A549 (cell line): Measurements from ENCODE around the gene CARMIL1. TPM values are rescaled to one million over a fixed set of nuclear protein-coding genes. Genes with fewer than 3 reads are reported as not detected.

Experiments used
- ATAC-seq, 2 experiments: fragments of 200-7000 bp in 1 of 2; fragments of >200 bp in 1 of 2; cut with Nextera tagmentation in 1 of 2; cut with Tn5 transposase in 1 of 2; 3 replicates each; pipeline versions ENCODE4 v1.8.0 to v1.9.1; 2018 to 2020; ENCODE audit warnings: mild to moderate bottlenecking in 1 of 2, moderate library complexity in 1 of 2
- CTCF ChIA-PET: fragments of 300-600 bp; sonication (Branson Sonifier 250); formaldehyde crosslinking; extraction: SDS; loops from one replicate; lab custom pipeline; 2021; ENCODE audit warnings: antibody characterized with exemption, inconsistent platforms; lab: Yijun Ruan, JAX
- POLR2A ChIA-PET: fragments of 350-600 bp; formaldehyde crosslinking; extraction: SDS; loops from one replicate; lab custom pipeline; 2021; ENCODE audit warnings: antibody characterized with exemption, inconsistent platforms; lab: Yijun Ruan, JAX
- DNase-seq, 2 experiments: peaks; one replicate each; pipeline versions ENCODE4 v3.0.0 to v3.0.0-alpha.2; 2011 to 2016; ENCODE audit warnings: low read depth in 1 of 2, low spot score in 1 of 2
- FAIRE-seq: peaks from 2 replicates; lab custom pipeline; 2011; peaks lifted over from hg19 to GRCh38; lab: Jason Lieb, UNC
- H3K27ac ChIP-seq, 2 experiments: fragments of >200 bp; sonication (Bioruptor Twin); formaldehyde crosslinking; 3 replicates each; pipeline ENCODE4 v1.5.1; 2016 to 2017
- H3K4me1 ChIP-seq: fragments of >200 bp; sonication (Bioruptor Twin); formaldehyde crosslinking; 3 replicates; pipeline ENCODE4 v1.6.1; 2016
- H3K4me2 ChIP-seq: fragments of >200 bp; sonication (Bioruptor Twin); formaldehyde crosslinking; 3 replicates; pipeline ENCODE4 v1.6.1; 2016
- H3K4me3 ChIP-seq: fragments of >200 bp; sonication (Bioruptor Twin); formaldehyde crosslinking; 3 replicates; pipeline ENCODE4 v1.5.1; 2016
- H3K9me3 ChIP-seq: fragments of >200 bp; sonication (Bioruptor Twin); formaldehyde crosslinking; 3 replicates; pipeline ENCODE4 v1.6.1; 2016
- BCL3 ChIP-seq: fragments of >200 bp; sonication (Bioruptor Twin); formaldehyde crosslinking; IDR thresholded peaks from 3 replicates; pipeline ENCODE4 v1.6.1; 2016
- CTCF ChIP-seq: fragments of >200 bp; sonication (Bioruptor Twin); formaldehyde crosslinking; IDR thresholded peaks from 3 replicates; pipeline ENCODE4 v1.5.1; 2016
- EHMT2 ChIP-seq: fragments of 200-600 bp; sonication (generic); IDR thresholded peaks from 2 replicates; pipeline ENCODE4 v1.6.1; 2016; ENCODE audit warnings: antibody characterized with exemption, low read depth, mild to moderate bottlenecking, moderate library complexity
- EP300 ChIP-seq, 2 experiments: fragments of >200 bp; sonication (Bioruptor Twin); formaldehyde crosslinking; IDR thresholded peaks; 2 replicates in 1 of 2; 3 replicates in 1 of 2; pipeline ENCODE4 v1.6.1; 2016 to 2017
- GATA3 ChIP-seq: IDR thresholded peaks from 2 replicates; pipeline ENCODE4 v1.6.1; 2012; ENCODE audit warnings: borderline replicate concordance
- HDAC2 ChIP-seq: fragments of 200-600 bp; sonication (generic); IDR thresholded peaks from 2 replicates; pipeline ENCODE4 v1.6.1; 2016
- HOXA7 ChIP-seq: fragments of 250-450 bp; sonication (Bioruptor Pico); IDR thresholded peaks from 2 replicates; pipeline ENCODE4 v1.5.0; 2020; ENCODE audit warnings: mild to moderate bottlenecking, moderate library complexity
- HOXB13 ChIP-seq: fragments of 250-450 bp; sonication (Bioruptor Pico); IDR thresholded peaks from 2 replicates; pipeline ENCODE4 v1.5.0; 2020; ENCODE audit warnings: low read depth, mild to moderate bottlenecking, moderate library complexity
- HOXB5 ChIP-seq: fragments of 250-450 bp; sonication (Bioruptor Pico); IDR thresholded peaks from 2 replicates; pipeline ENCODE4 v1.5.0; 2020; ENCODE audit warnings: mild to moderate bottlenecking, moderate library complexity
- JUN ChIP-seq, 2 experiments: fragments of >200 bp; sonication (Bioruptor Twin); formaldehyde crosslinking; IDR thresholded peaks; 2 replicates in 1 of 2; 3 replicates in 1 of 2; pipeline ENCODE4 v1.6.1; 2016 to 2017
- MAFK ChIP-seq: fragments of 450-650 bp; IDR thresholded peaks from 2 replicates; pipeline ENCODE4 v1.6.1; 2014; ENCODE audit not compliant: partially characterized antibody
- MAZ ChIP-seq: fragments of 150-350 bp; IDR thresholded peaks from 2 replicates; pipeline ENCODE4 v1.6.1; 2014; ENCODE audit warnings: antibody characterized with exemption, low read depth, low read length, borderline replicate concordance
- MYC ChIP-seq: IDR thresholded peaks from 2 replicates; pipeline ENCODE4 v1.6.1; 2012; ENCODE audit warnings: mild to moderate bottlenecking, inconsistent platforms, low read length, improper control_type of control experiment, borderline replicate concordance
- NPAS2 ChIP-seq: fragments of 250-450 bp; sonication (Bioruptor Pico); IDR thresholded peaks from 2 replicates; pipeline ENCODE4 v1.8.0; 2022; ENCODE audit warnings: mild to moderate bottlenecking, moderate library complexity, borderline replicate concordance
- PHF8 ChIP-seq: fragments of 200-600 bp; sonication (generic); IDR thresholded peaks from 2 replicates; pipeline ENCODE4 v1.6.1; 2016; ENCODE audit warnings: low read depth, mild to moderate bottlenecking, antibody characterized with exemption, moderate library complexity, borderline replicate concordance
- POLR2AphosphoS2 ChIP-seq: conservative IDR thresholded peaks from 2 replicates; pipeline ENCODE4 v1.6.1; 2012; ENCODE audit warnings: low read length, improper control_type of control experiment, inconsistent platforms
- REST ChIP-seq: fragments of 200-600 bp; sonication (generic); IDR thresholded peaks from 2 replicates; pipeline ENCODE4 v1.6.1; 2016; ENCODE audit warnings: antibody characterized with exemption, mild to moderate bottlenecking, moderate library complexity
- SMC3 ChIP-seq: fragments of >200 bp; sonication (Bioruptor Twin); formaldehyde crosslinking; IDR thresholded peaks from 3 replicates; pipeline ENCODE4 v1.6.1; 2018; ENCODE audit warnings: inconsistent platforms
- TFCP2L1 ChIP-seq: fragments of 250-450 bp; sonication (Bioruptor Pico); IDR thresholded peaks from 2 replicates; pipeline ENCODE4 v1.5.0; 2021; ENCODE audit warnings: mild to moderate bottlenecking
- USF2 ChIP-seq: fragments of 450-650 bp; IDR thresholded peaks from 2 replicates; pipeline ENCODE4 v1.6.1; 2014; ENCODE audit warnings: antibody characterized with exemption
- WGBS: methylation state at CpG from one replicate; pipeline ENCODE4 v1.1.6; 2017; ENCODE audit errors: missing lambda C conversion rate; 5-methylcytosine and 5-hydroxymethylcytosine counted together
- polyA plus RNA-seq, 4 experiments: library from polyadenylated mRNA; depleted of rRNA in 3 of 4; stranded (reverse); fragments of >200 nt; fragmentation: RNase III in 1 of 4; extraction: RNeasy Plus Mini Kit Qiagen cat#74134 plus additional on column Dnase treatment in 1 of 4; gene quantifications; 2 replicates in 3 of 4; 3 replicates in 1 of 4; pipeline ENCODE4 v1.2.3, GENCODE V29; 2011 to 2017

Gene CARMIL1
- polyA plus RNA-seq, 2 of the 4 experiments (the other 2 are of a cell fraction): 11.5 to 11.8 TPM

GRCh38 chr6:25649611-25650010, 370.4 kb downstream of the CARMIL1 start:
- TF ChIP-seq TFCP2L1 (CRISPR knock-in tag) (no peak), BCL3 (no peak), SMC3 (no peak), PHF8 (no peak), CTCF (no peak), EP300 (IDR thresholded peaks at IDR 0.05) (no peak), HDAC2 (no peak), GATA3 (no peak), POLR2AphosphoS2 (no peak), NPAS2 (CRISPR knock-in tag) (no peak), HOXB13 (CRISPR knock-in tag) (no peak)
- H3K4me1 ChIP-seq: peaks cover 14% of the 10 kb centered on the region; the same call in 1 of the 3 replicates
- H3K4me3 ChIP-seq: no peak overlapping the region
- ATAC-seq (no peak), DNase-seq (no peak), FAIRE-seq (no peak)
- 5% methylated on average over 1 of the region's 1 CpG for WGBS
- peak overlapping the region; percentile 31; the same call in 2 of the 3 replicates for H3K4me2 ChIP-seq
- no peaks in the 10 kb centered on the region for H3K9me3 ChIP-seq
- H3K27ac ChIP-seq: no peak overlapping the region; a peak in 1 of 6 replicates
- ChIA-PET POLR2A (no interaction called here), CTCF (no interaction called here)

- peaks cover 14% of the 10 kb centered on the region; the same call in 1 of the 3 replicates for H3K4me1 ChIP-seq
- CTCF ChIA-PET: no interaction called here
- H3K4me2 ChIP-seq: no peak within 1 kb of the TSS
- WGBS: 66% methylated on average over 29 of the region's 35 CpGs
- peak; percentile 60 to 62; a peak in 4 of 6 replicates for ATAC-seq
- H3K9me3 ChIP-seq: no peaks in the 10 kb centered on the region
- FAIRE-seq: no peak
- no peak within 1 kb of the TSS for H3K4me3 ChIP-seq
- H3K27ac ChIP-seq: no peak within 1 kb of the TSS
- POLR2A ChIA-PET: no interaction called here
- TF ChIP-seq MAFK (no peak), JUN (IDR thresholded peaks at IDR 0.05) (no peak), HOXB5 (CRISPR knock-in tag) (no peak), HOXA7 (CRISPR knock-in tag) (no peak), EHMT2 (peak; percentile 30; the same call in 1 of the 2 replicates), MYC (no peak), REST (peak; percentile 87), MAZ (no peak), USF2 (no peak)
- TF ChIP-seq, all 56 proteins: peak for 2
- peak; percentile 5 to 21 for DNase-seq
Measured at GRCh38 chr6:25652007-25652515, 372.9 kb downstream of the CARMIL1 start, which contains the start of gene SCGN. Gene SCGN, plus strand, starts transcription at chr6:25652215. Its CDS starts 189 bp downstream, at chr6:25652404.
